Fibroblast of pulmonary artery (primary cell): Measurements from ENCODE around the gene CENPS.

Experiments
- DNase-seq: peaks from one replicate; pipeline ENCODE4 v3.0.0-alpha.2; 2010; ENCODE audit warnings: low read depth
- H3K4me3 ChIP-seq: replicated peaks from 2 replicates; pipeline ENCODE4 v1.5.1; 2011; ENCODE audit warnings: low read depth, mild to moderate bottlenecking, control low read depth, low read length, moderate library complexity
- TF ChIP-seq, protein P1 (sequence below): IDR thresholded peaks from 2 replicates; pipeline ENCODE4 v1.5.1; 2011; ENCODE audit warnings: mild to moderate bottlenecking, control low read depth, low read length, inconsistent platforms; ENCODE audit errors: missing control alignments

The CENPS gene

DNA sequence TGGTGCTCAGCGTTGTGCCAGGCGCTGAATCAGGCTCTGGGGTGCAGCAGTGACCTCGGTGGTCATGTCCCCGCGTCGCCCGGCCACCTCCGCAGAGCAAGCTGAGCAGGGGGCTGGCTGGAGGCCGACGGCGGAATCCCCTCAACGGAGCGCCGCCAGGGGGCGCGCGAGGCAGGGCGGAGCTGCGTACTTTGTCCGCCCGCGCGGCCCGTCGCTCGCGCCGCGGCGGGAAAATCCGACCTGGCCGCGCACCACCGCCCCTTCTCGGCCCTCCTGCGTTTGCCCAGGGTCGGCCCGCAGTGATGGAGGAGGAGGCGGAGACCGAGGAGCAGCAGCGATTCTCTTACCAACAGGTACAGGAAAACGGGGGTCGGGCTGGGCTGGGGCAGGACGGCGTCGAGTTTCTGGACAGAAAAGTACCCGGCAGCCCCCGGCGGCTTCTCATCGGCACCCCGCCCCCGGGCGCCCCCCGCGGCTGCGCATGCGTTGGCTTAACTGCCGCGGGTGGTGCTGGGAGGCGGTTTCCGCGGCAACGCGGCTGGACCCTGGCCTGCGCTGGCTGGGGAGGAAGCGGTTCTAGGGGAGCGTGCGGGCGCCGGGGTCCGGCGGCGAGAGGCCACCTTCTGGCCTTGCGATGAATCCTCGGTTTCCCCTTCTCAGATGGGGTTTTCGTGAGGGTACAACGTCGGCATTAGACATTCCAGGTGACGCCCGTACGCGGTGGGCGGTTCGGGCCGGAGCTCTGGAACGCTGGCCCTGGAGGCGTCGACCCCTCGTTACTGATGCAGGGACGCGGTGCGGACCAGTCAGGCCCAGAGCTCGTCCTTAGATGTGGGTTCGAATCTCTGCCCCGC, at the start of gene CENPS:
Gene CENPS (plus strand): TSS at position 218 of the 854 bp plus-strand sequence. CDS start 85 bp downstream, at position 303.
- DNase-seq, result peak; percentile 89
- TF ChIP-seq, protein P1, sequence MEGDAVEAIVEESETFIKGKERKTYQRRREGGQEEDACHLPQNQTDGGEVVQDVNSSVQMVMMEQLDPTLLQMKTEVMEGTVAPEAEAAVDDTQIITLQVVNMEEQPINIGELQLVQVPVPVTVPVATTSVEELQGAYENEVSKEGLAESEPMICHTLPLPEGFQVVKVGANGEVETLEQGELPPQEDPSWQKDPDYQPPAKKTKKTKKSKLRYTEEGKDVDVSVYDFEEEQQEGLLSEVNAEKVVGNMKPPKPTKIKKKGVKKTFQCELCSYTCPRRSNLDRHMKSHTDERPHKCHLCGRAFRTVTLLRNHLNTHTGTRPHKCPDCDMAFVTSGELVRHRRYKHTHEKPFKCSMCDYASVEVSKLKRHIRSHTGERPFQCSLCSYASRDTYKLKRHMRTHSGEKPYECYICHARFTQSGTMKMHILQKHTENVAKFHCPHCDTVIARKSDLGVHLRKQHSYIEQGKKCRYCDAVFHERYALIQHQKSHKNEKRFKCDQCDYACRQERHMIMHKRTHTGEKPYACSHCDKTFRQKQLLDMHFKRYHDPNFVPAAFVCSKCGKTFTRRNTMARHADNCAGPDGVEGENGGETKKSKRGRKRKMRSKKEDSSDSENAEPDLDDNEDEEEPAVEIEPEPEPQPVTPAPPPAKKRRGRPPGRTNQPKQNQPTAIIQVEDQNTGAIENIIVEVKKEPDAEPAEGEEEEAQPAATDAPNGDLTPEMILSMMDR, result peak; percentile 57
- H3K4me3 ChIP-seq, result peak within 1 kb of the TSS; percentile 85

DNA sequence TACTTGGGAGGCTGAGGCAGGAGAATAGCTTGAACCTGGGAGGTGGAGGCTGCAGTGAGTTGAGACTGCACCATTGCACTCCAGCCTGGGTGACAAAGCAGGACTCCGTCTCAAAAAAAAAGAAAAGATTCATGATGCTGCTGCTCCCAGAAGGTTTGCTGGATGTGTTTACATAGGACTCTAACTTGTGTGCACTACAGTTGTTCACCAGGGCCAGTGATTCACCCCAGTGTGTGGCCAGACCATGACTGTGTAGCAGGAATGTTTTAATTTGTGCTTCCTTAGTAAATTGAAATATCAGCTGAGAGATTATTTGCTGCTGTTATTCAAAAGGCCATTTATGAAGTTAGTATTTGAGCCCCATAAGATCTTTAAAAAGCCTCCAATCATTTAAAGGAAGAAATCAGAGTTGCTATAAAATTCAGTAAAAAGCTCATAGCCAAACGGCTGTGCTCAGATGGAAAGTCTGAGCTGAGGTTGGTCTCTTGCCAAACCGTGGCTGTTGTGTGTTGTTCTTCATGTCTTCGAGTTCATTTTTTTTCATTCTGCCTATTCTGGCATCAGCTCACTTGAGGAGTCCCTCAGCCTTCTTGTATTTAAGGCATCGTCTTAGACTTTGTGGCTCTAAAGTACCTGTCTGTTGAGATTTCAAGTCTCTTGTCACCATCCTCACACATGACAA, 49.5 kb upstream of the CENPS start:
- TF ChIP-seq, protein P1, result no peak
- H3K4me3 ChIP-seq, result no peak overlapping the region
- DNase-seq, result peak; percentile 79

DNA sequence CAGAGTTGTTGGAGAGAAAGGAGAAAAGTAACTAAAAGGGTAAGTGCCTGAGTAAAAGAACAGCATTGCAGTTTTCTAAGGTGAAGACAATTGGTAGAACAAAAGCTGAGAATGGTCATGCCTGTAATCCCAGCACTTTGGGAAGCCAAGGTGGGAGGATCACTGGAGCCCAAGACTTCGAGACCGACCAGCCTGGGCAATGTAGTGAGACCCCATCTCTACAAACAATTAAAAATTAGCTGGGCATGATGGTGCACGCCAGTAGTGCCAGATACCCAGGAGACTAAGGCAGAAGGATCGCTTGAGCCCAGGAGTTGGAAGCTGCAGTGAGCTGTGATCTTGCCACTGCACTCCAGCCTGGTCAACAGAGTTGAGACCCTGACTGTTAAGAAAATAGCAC, 46.6 kb upstream of the CENPS start:
- TF ChIP-seq, protein P1, result no peak
- no peak for DNase-seq
- no peak overlapping the region for H3K4me3 ChIP-seq

DNA sequence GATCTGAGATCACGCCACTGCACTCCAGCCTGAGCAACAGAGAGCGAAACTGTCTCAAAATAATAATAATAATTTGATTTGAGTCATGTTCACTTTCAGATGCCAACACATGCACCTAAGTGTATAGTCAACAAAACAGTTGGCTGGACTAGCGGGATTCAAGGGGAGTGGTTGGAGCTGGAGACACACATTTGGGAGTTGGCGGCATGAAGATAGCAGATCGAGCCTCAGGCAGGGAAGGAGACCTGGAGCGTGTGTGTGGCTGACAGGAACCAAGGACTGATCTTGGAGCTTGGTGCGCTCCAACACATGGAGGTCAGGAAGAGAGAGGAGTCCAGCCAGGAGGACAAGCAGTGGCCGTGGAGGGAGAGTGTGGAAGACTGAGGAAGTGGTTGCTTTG, 46.0 kb upstream of the CENPS start:
- no peak for DNase-seq
- no peak overlapping the region for H3K4me3 ChIP-seq
- TF ChIP-seq, protein P1, result no peak

GRCh38 chr1:10386761-10387676, 43.2 kb upstream of the CENPS start:
- no peak overlapping the region for H3K4me3 ChIP-seq
- no peak for DNase-seq
- TF ChIP-seq, protein P1, result no peak

DNA sequence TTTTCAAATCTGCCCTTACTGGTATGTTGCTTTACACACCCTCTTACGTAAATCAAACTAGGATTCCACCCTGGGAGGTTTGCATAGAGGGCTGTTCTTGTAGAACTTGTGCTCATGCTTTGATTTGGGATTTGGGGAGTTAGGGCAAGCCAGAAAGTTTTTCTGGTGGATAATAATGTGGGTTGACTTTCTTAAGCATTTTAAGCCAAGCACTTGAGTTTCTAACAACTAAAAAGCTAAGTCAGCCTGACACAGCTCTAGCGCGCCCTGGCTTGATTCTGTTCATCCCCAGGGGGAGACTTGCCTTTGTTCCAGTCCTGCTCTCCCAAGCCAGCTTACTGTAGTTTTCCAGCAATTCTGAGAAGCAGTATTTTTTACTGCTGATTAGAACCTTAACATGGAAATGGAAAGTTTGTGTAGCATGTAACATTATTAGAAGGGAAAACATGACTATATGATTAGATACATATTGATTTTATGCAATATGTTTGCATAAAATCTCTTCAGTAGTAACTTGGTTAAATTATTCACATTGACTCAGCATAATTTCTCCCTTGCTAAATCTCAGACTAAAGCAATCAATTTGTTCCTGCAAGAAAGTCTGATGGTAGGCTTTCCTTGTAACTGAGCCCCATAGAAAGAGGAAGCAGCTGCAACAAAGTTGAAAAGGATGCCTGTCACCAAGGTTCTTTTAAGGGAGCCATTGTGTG, 42.4 kb upstream of the CENPS start:
- H3K4me3 ChIP-seq, result no peak overlapping the region
- TF ChIP-seq, protein P1, result peak; percentile 14
- peak; percentile 83 for DNase-seq
